ENCODE measurements around the gene CTSA.

- TF ChIP-seq POLR2A (IDR thresholded peaks at IDR 0.05) (no peak), CTCF (IDR thresholded peaks at IDR 0.05) (no peak)
Measured at GRCh38 chr20:45899046-45899835, 8.1 kb downstream of the CTSA start.

All from body of pancreas (tissue), 4 donors.